ENCODE results near the gene CKS1B.

Gene CKS1B

GRCh38 chr1:155010211-155010918, 35.9 kb downstream of the CKS1B start:
- H3K27ac ChIP-seq, result peak overlapping the region; percentile 46
- DNase-seq (ENCODE audit: low read depth, low spot score), result no peak

- no peak for DNase-seq (ENCODE audit: low read depth, low spot score)
- peak overlapping the region; percentile 46 for H3K27ac ChIP-seq
Measured at GRCh38 chr1:155011004-155011416, 36.5 kb downstream of the CKS1B start.

- H3K27ac ChIP-seq, result peak overlapping the region; percentile 46
- DNase-seq (ENCODE audit: low read depth, low spot score), result no peak
Measured at GRCh38 chr1:155011437-155012025, 37.0 kb downstream of the CKS1B start.

GRCh38 chr1:155012026-155012546, 37.6 kb downstream of the CKS1B start:
- H3K27ac ChIP-seq, result peak overlapping the region; percentile 46
- DNase-seq (ENCODE audit: low read depth, low spot score), result no peak

- peak overlapping the region; percentile 46 for H3K27ac ChIP-seq
- DNase-seq (ENCODE audit: low read depth, low spot score), result no peak
Measured at GRCh38 chr1:155012776-155013602, 38.5 kb downstream of the CKS1B start.

- H3K27ac ChIP-seq, result peak overlapping the region; percentile 46
- no peak for DNase-seq (ENCODE audit: low read depth, low spot score)
Measured at GRCh38 chr1:155013632-155014031, 39.2 kb downstream of the CKS1B start.

GRCh38 chr1:155014709-155015508, 40.4 kb downstream of the CKS1B start:
- H3K27ac ChIP-seq, result peak overlapping the region; percentile 81
- DNase-seq (ENCODE audit: low read depth, low spot score), result no peak

- DNase-seq (ENCODE audit: low read depth, low spot score), result no peak
- H3K27ac ChIP-seq, result peak overlapping the region; percentile 81
Measured at GRCh38 chr1:155015527-155016230, 41.2 kb downstream of the CKS1B start.

GRCh38 chr1:155016231-155016831, 41.9 kb downstream of the CKS1B start:
- DNase-seq (ENCODE audit: low read depth, low spot score), result no peak

GRCh38 chr1:155017041-155017945, 42.8 kb downstream of the CKS1B start:
- peak; percentile 77 for DNase-seq (ENCODE audit: low read depth, low spot score)
- H3K27ac ChIP-seq, result peak overlapping the region; percentile 81

More at GRCh38 chr1:155016231-155016831, 41.9 kb downstream of the CKS1B start:
- H3K27ac ChIP-seq, result peak overlapping the region; percentile 81

- H3K27ac ChIP-seq, result peak overlapping the region; percentile 81
- DNase-seq (ENCODE audit: low read depth, low spot score), result no peak
Measured at GRCh38 chr1:155017946-155018316, 43.5 kb downstream of the CKS1B start.

- H3K27ac ChIP-seq, result peak overlapping the region; percentile 81
- no peak for DNase-seq (ENCODE audit: low read depth, low spot score)
Measured at GRCh38 chr1:155018617-155019348, 44.3 kb downstream of the CKS1B start.

GRCh38 chr1:155019377-155020245, 45.1 kb downstream of the CKS1B start:
- DNase-seq (ENCODE audit: low read depth, low spot score), result no peak
- H3K27ac ChIP-seq, result no peak overlapping the region

- H3K27ac ChIP-seq, result peak overlapping the region; percentile 13
- no peak for DNase-seq (ENCODE audit: low read depth, low spot score)
Measured at GRCh38 chr1:155022136-155022926, 47.9 kb downstream of the CKS1B start.

GRCh38 chr1:155022927-155023236, 48.4 kb downstream of the CKS1B start:
- DNase-seq (ENCODE audit: low read depth, low spot score), result no peak
- peak overlapping the region; percentile 13 for H3K27ac ChIP-seq

- no peak overlapping the region for H3K27ac ChIP-seq
- no peak for DNase-seq (ENCODE audit: low read depth, low spot score)
Measured at GRCh38 chr1:155023627-155024026, 49.1 kb downstream of the CKS1B start.
